SHP77 (cell line): ENCODE data around the gene MYO9B.
"Not testable (repeated sequence)": the region's sequence is repeated elsewhere in the genome, so short reads cannot be mapped to it uniquely, and the experiment has no call there.

Experiments used
- DNase-seq, 2 experiments: peaks; one replicate each; lab custom pipeline; 2025; lab: John Stamatoyannopoulos, UW

The MYO9B gene

GRCh38 chr19:17090583-17090982 is 15.0 kb downstream of the MYO9B start:
- no peak for DNase-seq

DNA sequence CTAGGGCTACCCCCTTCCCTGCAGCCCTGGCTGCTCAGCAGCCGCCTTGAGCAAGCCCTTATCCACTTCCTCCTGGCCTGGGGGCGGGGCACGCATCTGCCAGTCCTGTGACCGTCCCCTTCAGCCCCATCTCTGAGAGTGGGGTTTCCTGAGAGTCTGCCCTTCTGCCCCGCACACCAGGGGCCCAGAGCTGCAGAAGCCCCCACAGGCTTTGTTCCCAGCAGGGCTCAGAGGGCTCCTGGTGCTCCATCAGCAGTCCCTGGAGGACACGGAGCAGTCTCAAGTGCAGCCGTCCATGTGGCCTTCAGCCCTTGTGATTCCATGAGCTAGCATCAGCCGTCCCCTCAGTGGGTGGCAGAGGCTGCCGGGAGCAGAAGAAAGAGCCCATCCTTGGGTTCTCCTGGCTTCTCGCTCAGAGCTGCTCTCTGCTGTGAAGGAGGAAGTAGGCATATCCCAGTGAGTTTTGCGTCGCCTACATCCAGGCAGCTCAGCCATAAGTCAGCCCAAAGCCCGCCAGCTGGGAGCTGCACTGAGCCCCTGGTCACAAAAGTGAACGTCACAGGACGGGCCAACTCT is 16.3 kb downstream of the MYO9B start:
- DNase-seq = no peak

DNA sequence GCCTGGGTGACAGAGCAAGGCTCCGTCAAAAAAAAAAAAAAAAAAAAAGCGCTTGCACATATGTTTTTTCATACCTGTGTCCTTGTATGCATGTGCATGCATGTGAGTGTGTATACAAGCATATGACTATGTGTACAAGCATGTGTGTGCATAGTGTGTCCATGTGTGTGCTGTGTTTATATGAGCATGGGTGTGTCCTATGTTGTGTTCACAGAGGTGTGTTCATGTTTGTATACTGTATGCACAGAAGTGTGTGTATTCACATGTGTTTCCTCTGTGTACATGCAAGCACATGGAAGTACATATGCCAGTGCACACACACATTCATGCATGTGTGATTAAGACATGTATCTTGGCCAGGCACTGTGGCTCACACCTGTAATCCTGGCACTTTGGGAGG is 17.1 kb downstream of the MYO9B start:
- DNase-seq = no peak

DNA sequence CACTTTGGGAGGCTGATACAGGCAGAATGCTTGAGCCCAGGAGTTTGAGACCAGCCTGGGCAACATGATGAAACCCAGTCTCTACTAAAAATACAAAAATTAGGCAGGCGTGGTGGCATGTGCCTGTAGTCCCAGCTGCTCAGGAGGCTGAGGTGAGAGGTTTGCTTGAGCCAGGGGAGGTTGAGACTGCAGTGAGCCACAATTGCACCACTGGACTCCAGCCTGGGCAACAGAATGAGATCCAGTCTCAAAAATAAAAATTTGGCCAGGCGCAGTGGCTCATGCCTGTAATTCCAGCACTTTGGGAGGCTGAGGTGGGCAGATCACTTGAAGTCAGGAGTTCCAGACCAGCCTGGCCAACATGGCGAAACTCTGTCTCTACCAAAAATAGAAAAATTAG is 19.1 kb downstream of the MYO9B start:
- DNase-seq = not testable (repeated sequence)

- no peak for DNase-seq
Observed at GRCh38 chr19:17095141-17095919, 19.8 kb downstream of the MYO9B start.

DNA sequence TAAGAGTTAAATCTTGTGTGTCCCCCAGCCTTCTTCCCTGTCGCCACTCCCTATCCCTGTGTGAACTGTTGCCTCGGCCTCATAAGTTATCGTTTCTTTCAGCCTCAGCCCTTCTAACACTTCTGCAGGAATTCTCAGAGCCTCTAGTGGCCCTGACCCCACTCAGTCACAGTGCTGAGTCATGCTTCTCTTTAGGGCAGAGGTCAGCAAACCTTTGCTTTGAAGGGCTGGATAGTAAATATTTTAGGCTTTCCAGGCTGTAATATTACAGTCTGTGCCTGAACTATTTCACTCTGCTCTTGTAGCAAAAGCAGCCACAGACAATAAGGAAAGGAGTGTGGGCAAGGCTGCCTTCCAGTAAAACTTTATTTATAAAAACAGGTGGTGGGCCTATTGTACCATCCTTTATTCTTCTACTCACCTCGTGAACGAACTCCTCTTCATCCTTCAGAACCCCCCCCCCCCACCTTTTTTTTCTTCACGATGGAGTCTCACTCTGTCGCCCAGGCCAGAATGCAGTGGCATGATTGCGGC is 22.1 kb downstream of the MYO9B start:
- no peak for DNase-seq

DNA sequence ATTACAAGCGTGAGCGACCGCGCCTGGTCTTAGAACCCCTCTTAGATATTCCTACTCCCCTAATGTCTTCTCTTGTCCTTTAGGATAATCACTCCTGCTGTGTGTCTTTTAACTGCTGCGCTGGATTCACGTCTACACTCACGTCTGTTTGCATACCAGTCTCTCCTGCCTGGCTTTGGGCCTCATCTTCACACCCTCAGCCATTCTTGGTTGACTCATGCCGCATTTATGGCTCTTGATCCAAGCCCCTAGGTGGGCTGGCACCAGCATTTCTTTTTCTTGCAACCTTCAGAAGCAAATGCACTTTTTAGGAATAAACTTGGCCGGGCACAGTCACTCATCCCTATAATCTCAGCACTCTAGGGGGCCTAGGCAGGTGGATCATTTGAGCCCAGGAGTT is 22.7 kb downstream of the MYO9B start:
- DNase-seq = no peak

DNA sequence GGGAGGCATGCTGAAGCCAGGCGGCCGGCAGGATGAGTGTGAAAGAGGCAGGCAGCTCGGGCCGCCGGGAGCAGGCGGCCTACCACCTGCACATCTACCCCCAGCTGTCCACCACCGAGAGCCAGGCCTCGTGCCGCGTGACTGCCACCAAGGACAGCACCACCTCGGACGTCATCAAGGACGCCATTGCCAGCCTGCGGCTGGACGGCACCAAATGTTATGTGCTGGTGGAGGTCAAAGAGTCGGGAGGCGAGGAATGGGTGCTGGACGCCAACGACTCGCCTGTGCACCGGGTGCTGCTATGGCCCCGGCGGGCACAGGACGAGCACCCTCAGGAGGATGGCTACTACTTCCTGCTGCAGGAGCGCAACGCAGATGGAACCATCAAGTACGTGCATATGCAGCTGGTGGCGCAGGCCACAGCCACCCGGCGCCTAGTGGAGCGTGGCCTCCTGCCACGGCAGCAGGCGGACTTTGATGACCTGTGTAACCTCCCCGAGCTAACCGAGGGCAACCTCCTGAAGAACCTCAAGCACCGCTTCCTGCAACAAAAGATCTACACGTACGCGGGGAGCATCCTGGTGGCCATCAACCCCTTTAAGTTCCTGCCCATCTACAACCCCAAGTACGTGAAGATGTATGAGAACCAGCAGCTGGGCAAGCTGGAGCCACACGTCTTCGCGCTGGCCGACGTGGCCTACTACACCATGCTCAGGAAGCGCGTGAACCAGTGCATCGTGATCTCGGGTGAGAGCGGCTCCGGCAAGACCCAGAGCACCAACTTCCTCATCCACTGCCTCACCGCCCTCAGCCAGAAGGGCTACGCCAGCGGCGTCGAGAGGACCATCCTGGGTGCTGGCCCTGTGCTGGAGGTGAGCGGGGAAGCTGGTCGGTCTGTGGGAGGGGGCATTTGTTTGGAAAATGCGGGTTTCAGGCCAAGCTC is 26.4 kb downstream of the MYO9B start:
- no peak for DNase-seq

- DNase-seq = peak; percentile 4 to 23
Observed at GRCh38 chr19:17103177-17103576, 27.6 kb downstream of the MYO9B start.

- no peak for DNase-seq
Observed at GRCh38 chr19:17104679-17105078, 29.1 kb downstream of the MYO9B start.

DNA sequence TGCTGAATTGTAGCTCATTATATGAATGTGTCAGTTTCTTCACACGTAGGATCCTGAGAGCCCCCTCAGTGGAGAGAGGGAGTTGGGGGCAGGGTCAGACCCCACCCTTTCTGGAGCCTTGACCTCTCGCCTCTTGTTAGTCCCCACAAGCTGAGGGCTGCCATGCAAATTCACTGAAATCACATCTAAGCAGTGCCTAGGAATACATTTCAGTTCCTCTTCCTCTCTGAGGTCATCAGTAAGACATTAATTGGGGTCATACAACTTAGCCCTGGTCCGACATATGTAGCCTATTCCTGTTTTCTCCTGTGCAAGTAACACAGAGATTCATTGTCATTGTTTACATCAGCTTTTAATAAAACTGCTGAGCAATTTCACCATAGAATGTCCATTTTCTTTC is 30.0 kb downstream of the MYO9B start:
- DNase-seq = no peak

DNA sequence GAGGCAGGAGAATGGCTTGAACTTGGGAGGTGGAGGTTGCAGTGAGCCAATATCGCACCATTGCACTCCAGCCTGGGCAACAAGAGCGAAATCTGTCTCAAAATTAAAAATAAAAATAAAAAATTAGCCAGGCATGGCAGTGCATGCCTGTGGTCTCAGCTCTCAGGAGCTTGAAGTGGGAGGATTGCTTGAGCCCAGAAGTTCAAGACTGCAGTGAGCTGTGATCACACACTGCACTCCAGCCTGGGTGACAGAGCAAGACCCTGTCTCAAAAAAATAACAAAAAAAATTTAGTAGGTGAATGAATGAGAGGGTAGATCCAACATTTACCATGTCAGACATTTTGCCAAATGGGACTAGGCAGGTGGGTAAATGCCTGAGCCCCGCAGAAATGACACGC is 31.4 kb downstream of the MYO9B start:
- DNase-seq = not testable (repeated sequence)

- peak in 1 of 2 experiments; percentile 8 for DNase-seq
Observed at GRCh38 chr19:17107546-17108452, 32.2 kb downstream of the MYO9B start.

GRCh38 chr19:17108453-17108784 is 32.8 kb downstream of the MYO9B start:
- no peak for DNase-seq

- no peak for DNase-seq
Observed at GRCh38 chr19:17109300-17109699, 33.7 kb downstream of the MYO9B start.

- no peak for DNase-seq
Observed at GRCh38 chr19:17109962-17110598, 34.5 kb downstream of the MYO9B start.

DNA sequence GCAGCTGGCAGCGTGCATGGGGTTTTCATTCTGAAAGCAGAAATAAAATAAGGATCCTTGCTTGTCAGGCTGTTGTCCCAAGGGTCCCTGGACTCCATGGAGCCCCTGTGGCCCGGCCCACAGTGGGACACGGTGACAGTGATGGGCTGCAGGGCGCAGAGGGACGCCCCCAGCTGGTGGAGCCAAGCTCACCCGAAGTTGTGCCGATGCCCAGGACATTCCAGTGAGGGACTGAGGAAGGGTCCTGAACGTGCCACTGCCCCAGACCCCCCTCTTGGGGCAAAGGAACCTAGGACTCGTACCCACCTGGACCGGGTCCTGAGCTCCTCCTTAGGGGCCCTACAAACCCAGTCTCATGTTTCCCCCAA is 35.0 kb downstream of the MYO9B start:
- DNase-seq = no peak

DNA sequence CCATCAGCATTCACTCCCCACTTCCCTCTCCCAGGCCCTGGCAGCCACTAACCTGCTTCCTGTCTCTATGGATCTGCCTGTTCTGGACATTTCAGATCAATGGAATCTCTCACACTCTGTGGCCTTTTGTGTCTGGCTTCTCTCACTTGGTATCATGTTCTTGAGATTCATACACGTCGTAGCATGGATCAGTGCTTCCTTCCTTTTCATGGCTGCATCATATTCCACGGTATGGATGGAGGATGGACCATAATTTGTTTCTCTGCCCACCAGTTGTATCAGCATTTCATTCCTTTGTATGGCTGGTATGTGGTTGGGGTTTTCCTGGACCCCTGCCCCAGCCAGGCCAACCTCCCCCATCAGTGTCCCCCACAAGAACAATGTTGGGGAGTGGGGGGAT is 36.2 kb downstream of the MYO9B start:
- DNase-seq = no peak

GRCh38 chr19:17112271-17112670 is 36.7 kb downstream of the MYO9B start:
- no peak for DNase-seq

DNA sequence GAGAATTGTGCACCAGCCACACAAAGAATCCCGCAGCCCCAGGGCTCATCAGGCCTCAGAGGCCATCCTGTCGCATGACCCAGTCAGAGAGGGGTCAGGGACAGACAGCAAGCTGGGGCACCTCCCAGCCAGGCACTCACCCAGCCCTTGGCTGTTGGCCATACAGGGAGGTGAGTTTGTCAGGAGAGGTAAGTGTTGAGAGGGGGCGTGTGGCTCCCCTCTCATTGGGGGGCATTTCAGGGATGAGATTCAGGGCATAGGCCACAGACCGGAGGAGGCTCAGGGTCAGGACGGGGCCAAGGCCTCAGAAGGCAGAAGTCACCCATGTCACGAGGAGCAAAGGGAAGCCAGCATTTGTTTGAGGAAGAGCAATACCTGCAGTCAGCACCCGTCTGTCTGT is 37.1 kb downstream of the MYO9B start:
- DNase-seq = no peak

GRCh38 chr19:17113127-17113785 is 37.7 kb downstream of the MYO9B start:
- DNase-seq = no peak
